GM23338 (cell line): Measurements from ENCODE around the gene NEIL1. TPM values are rescaled to one million over a fixed set of nuclear protein-coding genes. Genes with fewer than 3 reads are reported as not detected.

Source experiments
- ATAC-seq: fragments of 200-7000 bp; cut with Tn5 transposase; 3 replicates; pipeline ENCODE4 v1.9.1; 2020
- DNase-seq: peaks from one replicate; pipeline ENCODE4 v3.0.0-alpha.2; 2015; ENCODE audit warnings: low spot score
- H2AFZ ChIP-seq: fragments of 200-600 bp; sonication (generic); 2 replicates; pipeline ENCODE4 v1.8.0; 2016; ENCODE audit warnings: antibody characterized with exemption, mild to moderate bottlenecking, moderate library complexity
- H3F3A ChIP-seq: fragments of 200-600 bp; sonication (generic); replicated peaks from 2 replicates; pipeline ENCODE4 v1.8.0; 2017; ENCODE audit warnings: antibody characterized with exemption, mixed run types, low read depth
- H3K27ac ChIP-seq: fragments of 200-600 bp; sonication (generic); 2 replicates; pipeline ENCODE4 v1.6.1; 2016; ENCODE audit warnings: low read depth
- H3K27me3 ChIP-seq: fragments of 200-600 bp; sonication (generic); 2 replicates; pipeline ENCODE4 v1.8.0; 2016; ENCODE audit warnings: mild to moderate bottlenecking, mixed run types, moderate library complexity; ENCODE audit not compliant: insufficient read depth
- H3K36me3 ChIP-seq: fragments of 200-600 bp; sonication (generic); 2 replicates; pipeline ENCODE4 v1.8.0; 2016; ENCODE audit warnings: mild to moderate bottlenecking; ENCODE audit not compliant: insufficient read depth
- H3K4me1 ChIP-seq: fragments of 200-600 bp; sonication (generic); 2 replicates; pipeline ENCODE4 v1.8.0; 2016; ENCODE audit warnings: mild to moderate bottlenecking, moderate library complexity; ENCODE audit not compliant: insufficient read depth
- H3K4me2 ChIP-seq: fragments of 200-600 bp; sonication (generic); 2 replicates; pipeline ENCODE4 v1.7.1; 2017; ENCODE audit warnings: mixed run types
- H3K4me3 ChIP-seq: fragments of 200-600 bp; sonication (generic); 2 replicates; pipeline ENCODE4 v1.6.1; 2016; ENCODE audit warnings: mixed run types
- H3K79me2 ChIP-seq: fragments of 200-600 bp; sonication (generic); replicated peaks from 2 replicates; pipeline ENCODE4 v1.8.0; 2017; ENCODE audit warnings: mild to moderate bottlenecking; ENCODE audit not compliant: insufficient read depth
- H3K9me2 ChIP-seq: fragments of 200-600 bp; sonication (generic); 2 replicates; pipeline ENCODE4 v1.8.0; 2017; ENCODE audit not compliant: insufficient read depth
- H4K20me1 ChIP-seq: fragments of 200-600 bp; sonication (generic); replicated peaks from 2 replicates; pipeline ENCODE4 v1.8.0; 2017; ENCODE audit warnings: mild to moderate bottlenecking; ENCODE audit not compliant: insufficient read depth
- H3K27ac Mint-ChIP-seq: 2 replicates; pipeline ENCODE4 v1.8.0; 2020; ENCODE audit warnings: inconsistent platforms, mild to moderate bottlenecking, moderate library complexity, mixed read lengths
- H3K27me3 Mint-ChIP-seq: 3 replicates; pipeline ENCODE4 v1.8.0; 2022; ENCODE audit warnings: low read depth, mild to moderate bottlenecking, moderate library complexity, mixed read lengths, inconsistent platforms; ENCODE audit not compliant: insufficient read depth, poor library complexity
- H3K36me3 Mint-ChIP-seq: 3 replicates; pipeline ENCODE4 v1.8.0; 2021; ENCODE audit warnings: low read depth, mild to moderate bottlenecking, inconsistent platforms, moderate library complexity, mixed read lengths
- H3K4me1 Mint-ChIP-seq: 3 replicates; pipeline ENCODE4 v1.8.0; 2020; ENCODE audit warnings: mild to moderate bottlenecking, inconsistent platforms, mixed read lengths
- H3K4me3 Mint-ChIP-seq: 3 replicates; pipeline ENCODE4 v1.8.0; 2021; ENCODE audit warnings: moderate library complexity, mild to moderate bottlenecking, inconsistent platforms, mixed read lengths
- H3K9me3 Mint-ChIP-seq: 3 replicates; pipeline ENCODE4 v1.8.0; 2020; ENCODE audit warnings: moderate library complexity, mild to moderate bottlenecking, inconsistent platforms, mixed read lengths
- CTCF ChIP-seq, 2 experiments: fragments of 200-600 bp in 1 of 2; sonication (generic) in 1 of 2; conservative IDR thresholded peaks; 2 replicates each; pipeline versions ENCODE4 v1.5.1 to v1.6.1; 2016 to 2017; ENCODE audit warnings: antibody characterized with exemption in 2 of 2, low read depth in 2 of 2, mild to moderate bottlenecking in 2 of 2, moderate library complexity in 1 of 2
- ETS1 ChIP-seq: IDR thresholded peaks from 2 replicates; pipeline ENCODE4 v1.6.1; 2016; ENCODE audit warnings: antibody characterized with exemption
- EZH2 ChIP-seq: fragments of 200-600 bp; sonication (generic); IDR thresholded peaks from one replicate; pipeline ENCODE4 v1.8.0; 2017; ENCODE audit warnings: antibody characterized with exemption, mild to moderate bottlenecking, low read depth; ENCODE audit not compliant: unreplicated experiment
- EZH2phosphoT487 ChIP-seq: fragments of 200-600 bp; sonication (generic); IDR thresholded peaks from one replicate; pipeline ENCODE4 v1.8.1; 2018; ENCODE audit warnings: antibody characterized with exemption; ENCODE audit not compliant: unreplicated experiment
- JUNB ChIP-seq: IDR thresholded peaks from one replicate; pipeline ENCODE4 v1.6.1; 2016; ENCODE audit warnings: antibody characterized with exemption; ENCODE audit not compliant: unreplicated experiment
- NANOG ChIP-seq: IDR thresholded peaks from 2 replicates; pipeline ENCODE4 v1.6.1; 2016; ENCODE audit warnings: antibody characterized with exemption, borderline replicate concordance
- POLR2AphosphoS5 ChIP-seq: IDR thresholded peaks from 2 replicates; pipeline ENCODE4 v1.6.1; 2016; ENCODE audit warnings: antibody characterized with exemption, low read depth
- REST ChIP-seq: IDR thresholded peaks from one replicate; pipeline ENCODE4 v1.6.1; 2018; ENCODE audit warnings: antibody characterized with exemption; ENCODE audit not compliant: unreplicated experiment
- ZNF331 ChIP-seq: fragments of 250-450 bp; sonication (Bioruptor Pico); IDR thresholded peaks from 2 replicates; pipeline ENCODE4 v1.5.0; 2020; ENCODE audit warnings: low read depth, mild to moderate bottlenecking, moderate library complexity
- long read RNA-seq: library from polyadenylated mRNA; unstranded; transcript quantifications from one replicate; pipeline ENCODE4 v2.0.0, GENCODE V29; 2020; ENCODE audit not compliant: unreplicated experiment
- polyA plus RNA-seq: library from polyadenylated mRNA; unstranded; fragments of >200 nt; fragmentation: Nextera tagmentation; extraction: Ambion mirVana; gene quantifications from 2 replicates; pipeline ENCODE4 v1.2.1, GENCODE V29; 2016
- total RNA-seq: library from RNA; depleted of rRNA; stranded (reverse); fragments of >200 nt; shearing (Covaris generic); gene quantifications from 2 replicates; pipeline ENCODE4 v1.2.3, GENCODE V29; 2014; rRNA removed

NEIL1 gene
- total RNA-seq (9.7 and 17.0 TPM in 2 replicates), polyA plus RNA-seq (6.2 and 11.7 TPM in 2 replicates)
- long read RNA-seq, partial matches to known transcripts, result 2 of 5 reads
- long read RNA-seq, other reads (novel, unspliced or antisense), result 3 of 5 reads

- H3K4me1 ChIP-seq, result peaks cover 4% of the 10 kb centered on the region; the same call in 1 of the 2 replicates
- H3F3A ChIP-seq, result 0 out of 2 replicates have a peak, but pooled peaks cover 4% of the 10 kb centered on the region
- Mint-ChIP-seq H3K36me3 (peaks cover 5% of the 10 kb centered on the region; the same call in 1 of the 3 replicates), H3K4me1 (peaks cover 6% of the 10 kb centered on the region; the same call in 2 of the 3 replicates), H3K27me3 (peaks cover 34% of the 10 kb centered on the region), H3K4me3 (peak within 1 kb of the TSS; percentile 92), H3K27ac (no peak within 1 kb of the TSS; the same call in 1 of the 2 replicates), H3K9me3 (no peaks in the 10 kb centered on the region)
- ATAC-seq (peak; percentile 5; the same call in 2 of the 3 replicates), DNase-seq (peak; percentile 74)
- no peaks in the 10 kb centered on the region for H3K79me2 ChIP-seq
- no peak for TF ChIP-seq POLR2AphosphoS5
- no peak for TF ChIP-seq ETS1
- TF ChIP-seq JUNB, result no peak
- TF ChIP-seq NANOG, result no peak
- TF ChIP-seq ZNF331 (CRISPR knock-in tag), result no peak
- peak; percentile 46 for TF ChIP-seq EZH2
- no peak for TF ChIP-seq EZH2phosphoT487
- TF ChIP-seq CTCF (conservative IDR thresholded peaks at IDR 0.05; ENCODE audit: low read depth in 2 of 2), result no peak
- TF ChIP-seq REST, result no peak
- peak within 1 kb of the TSS; percentile 99 for H2AFZ ChIP-seq
- 0 out of 2 replicates have a peak, but pooled peaks cover 5% of the 10 kb centered on the region for H3K9me2 ChIP-seq
- H3K27ac ChIP-seq, result no peak within 1 kb of the TSS
- H3K4me3 ChIP-seq, result peak within 1 kb of the TSS; percentile 95
- H3K36me3 ChIP-seq, result no peaks in the 10 kb centered on the region
- no peaks in the 10 kb centered on the region for H4K20me1 ChIP-seq
- peaks cover 36% of the 10 kb centered on the region for H3K27me3 ChIP-seq
- peak within 1 kb of the TSS; percentile 97 for H3K4me2 ChIP-seq
These were observed at the start of gene NEIL1 for GRCh38 chr15:75346796-75347221. NEIL1 (plus strand) TSS chr15:75347039; CDS start chr15:75348906, 1,867 bp downstream.
